Measurements from ENCODE around the gene ADGRF5.

The ADGRF5 gene

DNA sequence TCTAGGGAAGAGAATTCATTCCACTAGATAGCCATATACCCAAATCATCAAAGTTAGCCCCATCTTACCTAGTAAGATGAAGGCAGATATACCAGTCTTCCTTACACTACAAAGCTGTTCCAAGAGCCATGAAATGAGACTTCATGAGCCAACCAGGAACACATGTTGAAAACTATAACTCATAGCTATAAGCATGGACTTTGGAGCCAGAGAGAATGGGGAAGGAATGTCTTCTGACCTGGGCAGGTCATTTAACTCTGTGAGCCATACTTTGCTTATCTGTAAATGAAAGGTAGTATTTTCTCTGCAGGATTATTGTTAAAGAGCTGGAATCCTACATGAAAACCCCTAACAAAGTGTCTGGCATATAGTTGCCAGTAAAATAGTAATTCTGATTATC is 27.3 kb downstream of the ADGRF5 start:
- TF ChIP-seq CTCF (IDR thresholded peaks at IDR 0.05; ENCODE audit: low read depth, low read length): no peak
- H3K4me3 ChIP-seq (ENCODE audit: low read depth, low read length): no peak overlapping the region

GRCh38 chr6:46893648-46894047 is 28.1 kb downstream of the ADGRF5 start:
- H3K4me3 ChIP-seq (ENCODE audit: low read depth, low read length): no peak overlapping the region
- TF ChIP-seq CTCF (IDR thresholded peaks at IDR 0.05; ENCODE audit: low read depth, low read length): no peak

GRCh38 chr6:46891252-46891795 is 30.4 kb downstream of the ADGRF5 start:
- H3K4me3 ChIP-seq (ENCODE audit: low read depth, low read length): no peak overlapping the region
- TF ChIP-seq CTCF (IDR thresholded peaks at IDR 0.05; ENCODE audit: low read depth, low read length): no peak

DNA sequence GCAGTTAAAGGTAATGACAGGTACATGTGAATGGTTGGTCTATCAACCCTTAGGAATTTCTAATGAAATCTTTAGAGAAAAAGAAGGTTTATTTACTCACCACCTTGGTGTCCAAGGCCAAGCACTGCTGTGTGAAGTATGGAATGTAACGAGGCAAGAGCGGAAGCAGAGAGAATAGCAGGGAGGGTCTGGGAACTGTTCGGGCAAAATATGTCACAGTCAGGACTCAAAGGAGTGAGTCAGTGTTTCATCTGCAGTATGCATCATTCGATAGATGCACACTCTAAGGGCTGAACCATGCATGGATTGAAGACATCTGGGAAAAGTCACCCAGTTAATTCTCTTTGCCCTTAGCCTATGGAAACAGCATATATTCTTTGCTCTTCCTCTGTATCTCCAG is 33.2 kb downstream of the ADGRF5 start:
- TF ChIP-seq CTCF (IDR thresholded peaks at IDR 0.05; ENCODE audit: low read depth, low read length): no peak
- H3K4me3 ChIP-seq (ENCODE audit: low read depth, low read length): no peak overlapping the region

GRCh38 chr6:46888031-46888430 is 33.7 kb downstream of the ADGRF5 start:
- no peak overlapping the region for H3K4me3 ChIP-seq (ENCODE audit: low read depth, low read length)
- TF ChIP-seq CTCF (IDR thresholded peaks at IDR 0.05; ENCODE audit: low read depth, low read length): no peak

GRCh38 chr6:46882645-46883044 is 39.1 kb downstream of the ADGRF5 start:
- H3K4me3 ChIP-seq (ENCODE audit: low read depth, low read length): no peak overlapping the region
- no peak for TF ChIP-seq CTCF (IDR thresholded peaks at IDR 0.05; ENCODE audit: low read depth, low read length)

- no peak for TF ChIP-seq CTCF (IDR thresholded peaks at IDR 0.05; ENCODE audit: low read depth, low read length)
These were observed 42.7 kb downstream of the ADGRF5 start for GRCh38 chr6:46879003-46879402.

More at GRCh38 chr6:46879003-46879402, 42.7 kb downstream of the ADGRF5 start:
- no peak overlapping the region for H3K4me3 ChIP-seq (ENCODE audit: low read depth, low read length)

All from WI38 (cell line).